HFF-Myc (cell line): ENCODE data around the gene FNDC3A.
A peak's percentile ranks its signal among the peaks of the same experiment; 100 is the strongest.

Experiments
- DNase-seq: peaks from one replicate; pipeline ENCODE4 v3.0.0-alpha.2; 2011; ENCODE audit warnings: low read depth; ENCODE audit errors: extremely low read depth
- H3K4me3 ChIP-seq: replicated peaks from 2 replicates; pipeline ENCODE4 v1.5.1; 2011; ENCODE audit warnings: low read depth, mild to moderate bottlenecking, control low read depth, low read length
- CTCF ChIP-seq: IDR thresholded peaks from 2 replicates; pipeline ENCODE4 v1.5.1; 2012; ENCODE audit warnings: mild to moderate bottlenecking, low read depth, low read length, control low read depth; ENCODE audit errors: missing control alignments

Gene FNDC3A

GRCh38 chr13:48955536-48955935, 20.2 kb upstream of the FNDC3A start:
- TF ChIP-seq CTCF = no peak
- H3K4me3 ChIP-seq = no peak overlapping the region
- no peak for DNase-seq

- H3K4me3 ChIP-seq = no peak overlapping the region
- DNase-seq = no peak
- TF ChIP-seq CTCF = no peak
Observed at GRCh38 chr13:48961379-48961778, 14.3 kb upstream of the FNDC3A start.

- no peak for DNase-seq
Observed at GRCh38 chr13:48962281-48962680, 13.4 kb upstream of the FNDC3A start.

GRCh38 chr13:48965736-48966135, 10.0 kb upstream of the FNDC3A start:
- no peak for DNase-seq
- TF ChIP-seq CTCF = no peak
- no peak overlapping the region for H3K4me3 ChIP-seq

More at GRCh38 chr13:48962281-48962680, 13.4 kb upstream of the FNDC3A start:
- TF ChIP-seq CTCF = no peak
- H3K4me3 ChIP-seq = no peak overlapping the region

- no peak for TF ChIP-seq CTCF
- DNase-seq = no peak
- H3K4me3 ChIP-seq = no peak overlapping the region
Observed at GRCh38 chr13:48969685-48970084, 6.0 kb upstream of the FNDC3A start.

- no peak for DNase-seq
- TF ChIP-seq CTCF = no peak
- H3K4me3 ChIP-seq = no peak overlapping the region
Observed at GRCh38 chr13:48973845-48974431, 1.8 kb upstream of the FNDC3A start.

- peak overlapping the region; percentile 78 for H3K4me3 ChIP-seq
- peak; percentile 36 for DNase-seq
- TF ChIP-seq CTCF = no peak
Observed at GRCh38 chr13:48975101-48975855, 434 bp upstream of the FNDC3A start.
